HEK293 (cell line): ENCODE data around the gene GIT1.

Experiments used
- PRDM1 ChIP-seq: fragments of 450-650 bp; formaldehyde crosslinking; IDR thresholded peaks from 2 replicates; pipeline ENCODE4; 2016; ENCODE audit warnings: missing biosample characterization, missing genetic modification characterization
- ZBTB7A ChIP-seq: fragments of 450-650 bp; formaldehyde crosslinking; IDR thresholded peaks from 2 replicates; pipeline ENCODE4 v1.5.1; 2016; ENCODE audit warnings: low read depth, missing biosample characterization, missing genetic modification characterization
- ZNF10 ChIP-seq: fragments of 450-650 bp; formaldehyde crosslinking; IDR thresholded peaks from 2 replicates; pipeline ENCODE4 v1.5.1; 2017; ENCODE audit warnings: missing biosample characterization, missing genetic modification characterization
- ZNF664 ChIP-seq: fragments of 450-650 bp; formaldehyde crosslinking; IDR thresholded peaks from 2 replicates; pipeline ENCODE4 v1.5.1; 2016; ENCODE audit warnings: missing biosample characterization, missing genetic modification characterization
- ZNF701 ChIP-seq: fragments of 450-650 bp; formaldehyde crosslinking; IDR thresholded peaks from 2 replicates; pipeline ENCODE4 v1.5.1; 2016; ENCODE audit warnings: missing biosample characterization, missing genetic modification characterization
- ZNF76 ChIP-seq: fragments of 450-650 bp; formaldehyde crosslinking; IDR thresholded peaks from 2 replicates; pipeline ENCODE4; 2016; ENCODE audit warnings: low read depth, missing biosample characterization, missing genetic modification characterization, borderline replicate concordance
- TF ChIP-seq, protein P1 (sequence below): fragments of 450-650 bp; formaldehyde crosslinking; IDR thresholded peaks from 2 replicates; pipeline ENCODE4 v1.5.1; 2016; ENCODE audit warnings: missing biosample characterization, missing genetic modification characterization
- TF ChIP-seq, protein P2 (sequence below): fragments of 450-650 bp; formaldehyde crosslinking; IDR thresholded peaks from 2 replicates; pipeline ENCODE4 v1.5.1; 2016; ENCODE audit warnings: missing biosample characterization, missing genetic modification characterization
- TF ChIP-seq, protein P3 (sequence below): IDR thresholded peaks from 2 replicates; pipeline ENCODE4 v1.6.1; 2011; ENCODE audit warnings: mild to moderate bottlenecking, low read depth, low read length, borderline replicate concordance

DNA sequence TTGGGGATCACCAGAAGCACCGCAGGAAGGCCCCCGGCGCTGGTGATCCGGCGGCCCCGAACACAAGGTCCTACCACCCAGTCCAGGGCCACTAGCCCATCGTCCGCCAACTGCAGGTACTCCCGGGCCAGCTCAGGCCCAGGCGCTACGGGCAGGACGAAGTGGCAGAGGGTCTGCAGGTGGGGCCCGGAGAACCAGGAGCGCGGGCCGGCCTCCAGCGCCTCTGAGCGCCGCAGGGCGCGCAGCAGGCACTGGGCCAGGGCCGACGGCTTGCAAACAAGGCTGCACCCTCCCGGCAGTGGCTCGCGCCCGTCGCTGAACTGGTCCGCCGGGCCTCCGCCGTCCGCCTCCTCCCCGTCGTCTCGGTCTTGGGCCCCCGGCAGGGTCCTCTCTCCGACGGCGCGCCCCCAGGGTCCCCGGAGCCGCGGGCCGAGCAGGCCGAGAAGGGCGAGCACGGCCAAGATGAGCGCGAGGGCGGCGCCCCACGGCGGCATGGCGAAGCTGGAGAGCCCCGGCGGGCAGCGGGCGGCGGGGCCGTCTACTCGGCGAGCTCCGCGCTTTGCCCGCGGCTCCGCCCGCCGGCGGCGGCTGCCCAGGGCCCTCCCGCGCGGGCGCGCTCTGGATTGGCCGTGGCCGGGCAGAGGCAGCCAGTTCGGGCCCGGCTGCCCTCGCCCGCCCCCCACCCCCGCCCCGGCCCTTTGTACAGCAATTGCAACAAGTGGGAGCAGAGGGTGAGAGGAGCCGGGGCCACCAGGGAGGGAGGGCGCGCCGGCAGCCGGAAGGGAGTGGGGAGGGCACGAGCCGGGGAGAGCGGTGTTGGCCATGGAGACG lies 22.8 kb downstream of the GIT1 start, which contains the start of gene ABHD15:
- TF ChIP-seq, protein P1, sequence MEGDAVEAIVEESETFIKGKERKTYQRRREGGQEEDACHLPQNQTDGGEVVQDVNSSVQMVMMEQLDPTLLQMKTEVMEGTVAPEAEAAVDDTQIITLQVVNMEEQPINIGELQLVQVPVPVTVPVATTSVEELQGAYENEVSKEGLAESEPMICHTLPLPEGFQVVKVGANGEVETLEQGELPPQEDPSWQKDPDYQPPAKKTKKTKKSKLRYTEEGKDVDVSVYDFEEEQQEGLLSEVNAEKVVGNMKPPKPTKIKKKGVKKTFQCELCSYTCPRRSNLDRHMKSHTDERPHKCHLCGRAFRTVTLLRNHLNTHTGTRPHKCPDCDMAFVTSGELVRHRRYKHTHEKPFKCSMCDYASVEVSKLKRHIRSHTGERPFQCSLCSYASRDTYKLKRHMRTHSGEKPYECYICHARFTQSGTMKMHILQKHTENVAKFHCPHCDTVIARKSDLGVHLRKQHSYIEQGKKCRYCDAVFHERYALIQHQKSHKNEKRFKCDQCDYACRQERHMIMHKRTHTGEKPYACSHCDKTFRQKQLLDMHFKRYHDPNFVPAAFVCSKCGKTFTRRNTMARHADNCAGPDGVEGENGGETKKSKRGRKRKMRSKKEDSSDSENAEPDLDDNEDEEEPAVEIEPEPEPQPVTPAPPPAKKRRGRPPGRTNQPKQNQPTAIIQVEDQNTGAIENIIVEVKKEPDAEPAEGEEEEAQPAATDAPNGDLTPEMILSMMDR (tag by site-specific recombination) = no peak
- no peak for TF ChIP-seq ZNF701 (tag by site-specific recombination)
- TF ChIP-seq ZBTB7A (tag by site-specific recombination) = no peak
- TF ChIP-seq ZNF76 = no peak
- TF ChIP-seq ZNF10 (tag by site-specific recombination) = no peak
- TF ChIP-seq, protein P2, sequence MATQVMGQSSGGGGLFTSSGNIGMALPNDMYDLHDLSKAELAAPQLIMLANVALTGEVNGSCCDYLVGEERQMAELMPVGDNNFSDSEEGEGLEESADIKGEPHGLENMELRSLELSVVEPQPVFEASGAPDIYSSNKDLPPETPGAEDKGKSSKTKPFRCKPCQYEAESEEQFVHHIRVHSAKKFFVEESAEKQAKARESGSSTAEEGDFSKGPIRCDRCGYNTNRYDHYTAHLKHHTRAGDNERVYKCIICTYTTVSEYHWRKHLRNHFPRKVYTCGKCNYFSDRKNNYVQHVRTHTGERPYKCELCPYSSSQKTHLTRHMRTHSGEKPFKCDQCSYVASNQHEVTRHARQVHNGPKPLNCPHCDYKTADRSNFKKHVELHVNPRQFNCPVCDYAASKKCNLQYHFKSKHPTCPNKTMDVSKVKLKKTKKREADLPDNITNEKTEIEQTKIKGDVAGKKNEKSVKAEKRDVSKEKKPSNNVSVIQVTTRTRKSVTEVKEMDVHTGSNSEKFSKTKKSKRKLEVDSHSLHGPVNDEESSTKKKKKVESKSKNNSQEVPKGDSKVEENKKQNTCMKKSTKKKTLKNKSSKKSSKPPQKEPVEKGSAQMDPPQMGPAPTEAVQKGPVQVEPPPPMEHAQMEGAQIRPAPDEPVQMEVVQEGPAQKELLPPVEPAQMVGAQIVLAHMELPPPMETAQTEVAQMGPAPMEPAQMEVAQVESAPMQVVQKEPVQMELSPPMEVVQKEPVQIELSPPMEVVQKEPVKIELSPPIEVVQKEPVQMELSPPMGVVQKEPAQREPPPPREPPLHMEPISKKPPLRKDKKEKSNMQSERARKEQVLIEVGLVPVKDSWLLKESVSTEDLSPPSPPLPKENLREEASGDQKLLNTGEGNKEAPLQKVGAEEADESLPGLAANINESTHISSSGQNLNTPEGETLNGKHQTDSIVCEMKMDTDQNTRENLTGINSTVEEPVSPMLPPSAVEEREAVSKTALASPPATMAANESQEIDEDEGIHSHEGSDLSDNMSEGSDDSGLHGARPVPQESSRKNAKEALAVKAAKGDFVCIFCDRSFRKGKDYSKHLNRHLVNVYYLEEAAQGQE (tag by site-specific recombination) = no peak
- no peak for TF ChIP-seq ZNF664 (tag by site-specific recombination)
- TF ChIP-seq, protein P3, sequence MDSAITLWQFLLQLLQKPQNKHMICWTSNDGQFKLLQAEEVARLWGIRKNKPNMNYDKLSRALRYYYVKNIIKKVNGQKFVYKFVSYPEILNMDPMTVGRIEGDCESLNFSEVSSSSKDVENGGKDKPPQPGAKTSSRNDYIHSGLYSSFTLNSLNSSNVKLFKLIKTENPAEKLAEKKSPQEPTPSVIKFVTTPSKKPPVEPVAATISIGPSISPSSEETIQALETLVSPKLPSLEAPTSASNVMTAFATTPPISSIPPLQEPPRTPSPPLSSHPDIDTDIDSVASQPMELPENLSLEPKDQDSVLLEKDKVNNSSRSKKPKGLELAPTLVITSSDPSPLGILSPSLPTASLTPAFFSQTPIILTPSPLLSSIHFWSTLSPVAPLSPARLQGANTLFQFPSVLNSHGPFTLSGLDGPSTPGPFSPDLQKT = no peak
- no peak for TF ChIP-seq PRDM1 (tag by site-specific recombination)
